Activated T-cell treated with anti-CD3 and anti-CD28 coated beads, Interleukin-2, amount 50 U/mL, for 4 hours (primary cell): ENCODE data around the gene UVRAG. TPM values are rescaled to one million over a fixed set of nuclear protein-coding genes. Genes with fewer than 3 reads are reported as not detected.

ENCODE experiments used
- ATAC-seq, 2 donors: fragments of 200-7000 bp; cut with Tn5 transposase; one replicate each; pipeline ENCODE4 v1.10.0; 2021
- DNase-seq: peaks from one replicate; pipeline ENCODE4 v3.0.0-alpha.2; 2020
- H3K27me3 Mint-ChIP-seq: one replicate; pipeline ENCODE4 v1.8.0; 2021; ENCODE audit warnings: low read depth, mixed read lengths
- H3K36me3 Mint-ChIP-seq: one replicate; pipeline ENCODE4 v1.8.0; 2022; ENCODE audit warnings: mixed read lengths; ENCODE audit not compliant: insufficient read depth
- H3K4me1 Mint-ChIP-seq: one replicate; pipeline ENCODE4 v1.8.0; 2021; ENCODE audit warnings: low read depth, mixed read lengths
- H3K4me3 Mint-ChIP-seq: one replicate; pipeline ENCODE4 v1.8.0; 2021; ENCODE audit warnings: mild to moderate bottlenecking, moderate library complexity, mixed read lengths
- H3K9me3 Mint-ChIP-seq: one replicate; pipeline ENCODE4 v1.8.0; 2021; ENCODE audit warnings: mixed read lengths
- total RNA-seq, 3 donors: library from RNA; stranded (reverse); gene quantifications; one replicate each; pipeline ENCODE4 v1.2.1, GENCODE V29; 2021

UVRAG gene
- total RNA-seq, 3 donors from 2014 or later = 14.4 to 15.8 (median 14.5) TPM

DNA sequence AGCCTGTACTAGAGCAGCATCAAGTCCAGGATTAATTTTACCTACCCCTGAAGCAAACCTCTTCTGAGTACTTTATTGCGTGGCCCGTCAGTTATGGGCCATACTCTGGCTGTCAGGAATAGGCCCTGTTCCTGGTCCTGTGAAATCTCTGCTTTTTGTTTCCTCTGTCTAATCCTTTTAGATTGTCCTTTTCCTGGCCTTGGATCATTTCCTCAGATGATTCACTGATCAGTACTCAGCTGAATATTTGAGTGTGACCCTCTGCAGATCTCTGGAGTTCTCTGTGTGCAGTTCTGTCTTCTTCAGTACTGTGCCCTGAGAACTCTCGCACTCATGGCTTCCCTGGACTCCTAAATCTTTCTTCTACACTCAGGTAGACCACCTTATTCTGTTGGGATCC lies 123.5 kb downstream of the UVRAG start:
- no peak for ATAC-seq
- Mint-ChIP-seq H3K27me3 (no peaks in the 10 kb centered on the region), H3K4me1 (peaks cover 4% of the 10 kb centered on the region), H3K9me3 (no peaks in the 10 kb centered on the region), H3K36me3 (peaks cover 5% of the 10 kb centered on the region), H3K4me3 (no peak overlapping the region)
- no peak for DNase-seq

DNA sequence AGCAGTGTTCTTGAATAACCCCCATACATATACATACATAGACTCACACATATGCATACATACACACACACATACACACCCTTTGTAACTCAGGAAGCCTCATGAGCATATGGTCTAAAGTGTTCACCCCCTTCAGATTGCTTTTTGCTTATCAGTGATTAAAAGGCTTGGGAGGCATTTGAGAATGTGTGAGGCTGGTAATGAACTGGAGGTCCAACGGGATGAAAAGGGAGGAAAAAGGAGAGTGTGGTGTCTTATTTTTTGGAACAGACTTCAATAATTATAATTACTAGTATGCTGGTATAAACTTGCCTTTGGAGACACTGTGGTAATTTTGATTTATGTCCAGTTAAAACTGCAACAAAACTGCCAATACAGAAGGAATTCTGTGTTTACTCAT lies 124.5 kb downstream of the UVRAG start:
- DNase-seq (no peak), ATAC-seq (no peak)
- H3K4me3 Mint-ChIP-seq = no peak overlapping the region
- peaks cover 7% of the 10 kb centered on the region for H3K4me1 Mint-ChIP-seq
- H3K36me3 Mint-ChIP-seq = peaks cover 1% of the 10 kb centered on the region
- no peaks in the 10 kb centered on the region for H3K9me3 Mint-ChIP-seq
- no peaks in the 10 kb centered on the region for H3K27me3 Mint-ChIP-seq

DNA sequence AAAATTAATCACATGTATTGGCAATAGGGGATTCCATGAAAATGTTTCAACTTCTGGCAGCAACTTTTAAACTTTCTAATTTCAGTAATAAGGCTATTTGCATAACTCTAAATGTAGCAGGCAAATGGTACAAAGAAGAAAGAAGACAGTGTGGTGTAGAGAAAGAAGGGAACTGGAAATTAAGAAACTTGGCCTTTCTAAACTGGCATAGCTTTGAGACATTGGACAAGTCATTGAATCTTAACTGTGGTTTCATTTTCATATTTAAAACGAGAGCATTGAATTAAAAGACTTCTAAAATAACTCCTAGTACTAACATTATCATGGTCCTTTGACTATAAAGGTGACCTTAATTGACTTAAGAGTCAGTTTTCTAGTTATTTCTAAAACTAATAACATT lies 125.0 kb downstream of the UVRAG start:
- no peaks in the 10 kb centered on the region for H3K9me3 Mint-ChIP-seq
- DNase-seq (no peak), ATAC-seq (no peak)
- peaks cover 7% of the 10 kb centered on the region for H3K4me1 Mint-ChIP-seq
- peaks cover 1% of the 10 kb centered on the region for H3K36me3 Mint-ChIP-seq
- no peak overlapping the region for H3K4me3 Mint-ChIP-seq
- no peaks in the 10 kb centered on the region for H3K27me3 Mint-ChIP-seq

DNA sequence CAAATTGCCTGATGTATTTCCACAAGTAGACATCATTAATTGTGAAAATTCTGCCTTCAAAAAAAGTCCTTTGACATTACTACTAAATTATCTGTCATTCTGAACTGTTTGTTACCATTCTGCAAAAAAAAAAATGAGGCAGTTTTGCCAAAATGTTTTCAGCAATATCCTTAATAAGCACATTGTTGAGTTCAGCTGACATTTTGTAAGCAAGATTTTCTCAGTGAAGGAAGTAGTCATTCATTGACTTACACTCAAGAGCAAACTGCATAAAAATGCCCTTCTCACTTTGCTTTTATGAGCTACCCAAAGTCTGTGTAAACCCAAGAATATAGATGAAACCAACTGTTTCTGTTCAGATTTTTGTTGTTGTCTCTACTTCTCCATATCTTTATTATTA lies 125.9 kb downstream of the UVRAG start:
- Mint-ChIP-seq H3K4me3 (no peak overlapping the region), H3K9me3 (no peaks in the 10 kb centered on the region), H3K36me3 (peaks cover 1% of the 10 kb centered on the region), H3K27me3 (no peaks in the 10 kb centered on the region), H3K4me1 (peaks cover 10% of the 10 kb centered on the region)
- no peak for ATAC-seq
- no peak for DNase-seq

DNA sequence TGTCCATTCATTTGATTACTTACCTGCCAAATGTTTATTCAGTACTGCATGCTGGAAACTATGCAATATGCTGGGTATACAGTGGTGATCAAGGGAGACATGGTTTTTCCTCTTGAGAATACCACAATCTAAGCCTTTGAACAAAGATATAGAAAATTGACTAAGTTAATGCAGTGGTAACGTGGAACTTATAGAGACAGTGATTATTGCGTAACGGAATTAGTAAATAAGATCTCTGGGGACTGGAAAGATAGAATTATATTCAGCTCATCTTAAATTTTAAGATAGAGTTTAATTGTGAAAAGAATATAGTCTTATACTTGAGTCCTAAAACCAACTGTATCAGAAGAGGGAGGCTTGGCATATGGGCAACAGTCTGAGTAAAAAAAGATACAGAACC lies 129.5 kb downstream of the UVRAG start:
- H3K4me1 Mint-ChIP-seq = peaks cover 19% of the 10 kb centered on the region
- peaks cover 1% of the 10 kb centered on the region for H3K36me3 Mint-ChIP-seq
- ATAC-seq = no peak
- no peaks in the 10 kb centered on the region for H3K27me3 Mint-ChIP-seq
- H3K4me3 Mint-ChIP-seq = no peak overlapping the region
- no peak for DNase-seq
- H3K9me3 Mint-ChIP-seq = no peaks in the 10 kb centered on the region

DNA sequence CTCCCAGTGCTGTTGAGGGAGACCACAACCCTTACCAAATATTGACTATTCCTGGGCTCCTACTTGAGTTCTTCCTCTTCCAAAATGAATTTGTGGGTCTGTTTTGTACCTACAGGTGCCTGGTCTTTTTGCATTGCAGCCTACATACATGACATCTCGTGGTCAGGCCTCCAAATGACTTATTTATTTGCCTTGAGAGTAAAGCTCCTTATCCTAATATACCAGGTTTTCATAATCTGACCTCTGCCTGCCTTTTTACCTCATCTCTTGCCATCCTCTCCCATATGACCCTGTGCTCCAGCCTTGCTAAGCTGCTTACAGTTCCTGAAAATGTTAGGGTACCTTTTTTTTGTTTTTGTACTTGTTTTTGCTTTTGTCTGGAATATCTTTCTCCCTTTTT lies 130.4 kb downstream of the UVRAG start:
- no peaks in the 10 kb centered on the region for H3K9me3 Mint-ChIP-seq
- H3K27me3 Mint-ChIP-seq = no peaks in the 10 kb centered on the region
- no peak for DNase-seq
- peaks cover 17% of the 10 kb centered on the region for H3K4me1 Mint-ChIP-seq
- no peak overlapping the region for H3K4me3 Mint-ChIP-seq
- no peak for ATAC-seq
- peaks cover 1% of the 10 kb centered on the region for H3K36me3 Mint-ChIP-seq

DNA sequence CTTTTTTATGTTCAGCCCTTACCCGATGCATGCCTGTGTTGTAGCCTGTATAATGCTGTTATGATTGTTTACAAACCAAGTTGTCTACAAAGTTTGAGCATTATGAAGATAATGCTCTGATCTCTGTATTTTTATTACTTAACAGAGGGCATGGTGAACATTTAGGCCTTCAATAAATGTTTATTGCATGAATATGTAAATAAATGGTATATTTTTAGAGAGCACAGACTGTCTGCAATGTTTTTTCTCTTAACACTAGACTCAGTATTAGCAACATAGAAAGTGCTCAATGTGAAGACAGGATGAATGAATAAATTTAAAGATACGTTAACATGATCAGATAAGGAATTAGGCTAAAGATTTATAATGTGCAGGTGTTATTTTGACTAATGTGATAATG lies 130.9 kb downstream of the UVRAG start:
- Mint-ChIP-seq H3K27me3 (no peaks in the 10 kb centered on the region), H3K4me3 (no peak overlapping the region), H3K36me3 (peaks cover 1% of the 10 kb centered on the region), H3K9me3 (no peaks in the 10 kb centered on the region), H3K4me1 (peaks cover 17% of the 10 kb centered on the region)
- ATAC-seq (no peak), DNase-seq (no peak)

DNA sequence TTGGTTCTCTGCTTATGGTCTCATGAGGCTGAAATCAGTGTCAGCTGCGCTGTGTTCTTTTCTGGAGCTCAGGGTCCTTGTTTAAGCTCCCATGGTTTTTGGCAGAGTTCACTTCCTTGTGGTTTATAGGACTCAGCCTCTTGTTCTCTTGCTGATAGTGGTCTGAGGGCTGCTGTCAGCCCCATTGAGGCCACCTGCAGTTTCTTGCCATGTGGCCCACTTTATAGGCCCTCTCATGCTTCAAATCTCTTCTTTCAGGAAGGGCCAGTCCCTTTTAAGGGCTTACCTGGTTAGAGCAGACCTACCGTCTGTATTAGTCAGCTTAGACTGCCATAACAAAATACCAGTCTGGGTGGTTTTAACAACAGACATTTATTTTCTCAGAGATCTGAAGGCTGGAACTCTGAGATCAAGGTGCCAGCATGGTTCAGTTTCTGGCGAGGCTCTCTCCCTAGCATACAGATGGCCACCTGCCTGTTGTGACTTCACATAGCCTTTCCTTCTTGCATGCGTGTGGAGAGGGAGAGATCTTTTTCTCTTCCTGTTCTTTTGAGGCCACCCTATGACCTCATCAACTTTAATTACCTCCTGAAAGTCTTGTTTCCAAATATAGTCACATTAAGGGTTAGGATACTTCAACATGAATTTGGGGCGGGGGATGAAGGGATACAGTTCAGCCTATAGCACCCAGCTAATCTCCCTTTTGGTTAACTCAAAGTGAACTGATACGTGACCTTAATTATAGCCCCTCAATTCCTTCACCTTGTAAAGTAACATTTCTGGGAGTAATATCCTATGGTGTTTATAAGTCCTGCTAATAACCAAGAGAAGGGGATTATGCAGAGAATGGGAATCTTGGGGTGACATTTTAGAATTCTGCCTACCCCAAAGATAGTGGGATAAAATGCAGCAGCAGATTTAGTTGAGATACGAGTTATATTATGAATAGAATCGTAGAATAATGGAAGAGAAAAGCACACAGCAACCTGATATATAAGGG lies 131.8 kb downstream of the UVRAG start:
- H3K9me3 Mint-ChIP-seq = no peaks in the 10 kb centered on the region
- H3K27me3 Mint-ChIP-seq = no peaks in the 10 kb centered on the region
- H3K4me1 Mint-ChIP-seq = peaks cover 16% of the 10 kb centered on the region
- peaks cover 1% of the 10 kb centered on the region for H3K36me3 Mint-ChIP-seq
- ATAC-seq (no peak), DNase-seq (no peak)
- no peak overlapping the region for H3K4me3 Mint-ChIP-seq

DNA sequence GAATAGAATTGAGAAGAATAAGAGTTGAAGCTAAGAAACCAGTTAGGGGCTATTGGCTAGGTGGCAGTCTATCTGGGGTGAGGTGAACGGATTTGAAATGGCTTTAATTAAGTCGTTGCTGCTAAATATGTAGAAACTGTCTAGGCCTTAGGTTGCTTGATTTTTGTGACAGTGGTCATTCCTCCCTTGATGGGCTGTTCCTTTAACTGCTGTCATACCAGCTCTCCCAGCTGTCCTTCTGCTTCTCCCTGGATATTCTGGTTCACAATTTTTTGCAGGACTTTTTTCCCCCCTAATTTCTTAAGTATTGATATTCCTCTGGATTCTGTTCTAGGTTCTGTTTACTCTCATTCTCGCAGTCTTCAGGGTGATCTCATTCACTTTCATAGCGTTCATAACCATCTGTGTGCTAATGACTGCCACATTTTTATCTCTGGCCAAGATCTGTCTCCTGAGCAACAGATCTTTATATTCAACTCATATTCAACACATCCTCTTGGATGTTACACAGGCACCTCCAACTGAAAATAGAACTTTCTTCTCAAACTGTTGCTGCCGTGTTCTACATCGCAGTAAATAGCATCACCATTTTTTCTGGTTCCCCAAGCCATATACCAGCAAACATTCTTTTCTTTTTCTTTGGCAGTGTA lies 134.1 kb downstream of the UVRAG start:
- peaks cover 5% of the 10 kb centered on the region for H3K36me3 Mint-ChIP-seq
- no peak overlapping the region for H3K4me3 Mint-ChIP-seq
- no peaks in the 10 kb centered on the region for H3K27me3 Mint-ChIP-seq
- ATAC-seq (no peak), DNase-seq (no peak)
- H3K9me3 Mint-ChIP-seq = no peaks in the 10 kb centered on the region
- peaks cover 13% of the 10 kb centered on the region for H3K4me1 Mint-ChIP-seq

DNA sequence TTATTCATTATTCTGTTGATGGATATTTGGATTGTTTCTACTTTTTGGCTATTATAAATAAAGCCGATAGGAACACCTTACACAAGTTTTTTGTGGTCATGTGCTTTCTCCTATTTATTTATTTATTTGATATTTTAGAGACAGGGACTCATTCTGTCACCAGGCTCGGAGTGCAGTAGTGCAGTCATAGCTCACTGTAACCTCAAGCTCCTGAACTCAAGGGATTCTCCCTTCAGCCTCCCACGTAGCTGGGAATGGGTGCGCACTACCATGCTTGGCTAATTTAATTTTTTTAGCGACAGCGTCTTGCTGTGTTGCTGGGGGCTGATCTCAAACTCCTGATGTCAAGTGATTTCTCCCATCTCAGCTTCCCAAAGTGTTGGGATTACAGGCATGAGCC lies 135.1 kb downstream of the UVRAG start:
- Mint-ChIP-seq H3K36me3 (peaks cover 8% of the 10 kb centered on the region), H3K27me3 (no peaks in the 10 kb centered on the region), H3K4me3 (no peak overlapping the region), H3K9me3 (no peaks in the 10 kb centered on the region), H3K4me1 (peaks cover 12% of the 10 kb centered on the region)
- DNase-seq (no peak), ATAC-seq (no peak)

DNA sequence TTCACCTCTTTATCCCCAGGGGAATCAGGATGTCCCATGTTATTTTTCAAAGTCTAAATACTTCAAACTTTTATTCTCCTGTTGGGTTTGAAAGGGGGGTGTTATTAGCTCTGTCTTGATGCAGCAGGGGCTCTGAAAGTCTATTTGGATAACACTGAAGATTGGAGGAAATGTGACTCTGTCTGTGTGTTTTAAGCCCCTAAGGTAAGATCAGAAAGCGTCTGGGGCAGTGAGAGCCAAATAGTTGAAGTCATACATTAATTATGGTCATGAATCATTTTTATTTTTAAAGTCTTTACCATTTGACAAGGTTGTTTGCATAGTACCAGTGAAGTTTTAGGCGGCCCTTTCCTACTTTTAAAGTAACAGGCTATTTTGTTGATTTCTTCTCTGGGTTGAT lies 139.0 kb downstream of the UVRAG start:
- Mint-ChIP-seq H3K4me3 (no peak overlapping the region), H3K27me3 (no peaks in the 10 kb centered on the region), H3K9me3 (no peaks in the 10 kb centered on the region), H3K36me3 (peaks cover 14% of the 10 kb centered on the region), H3K4me1 (no peaks in the 10 kb centered on the region)
- DNase-seq = no peak
- no peak for ATAC-seq

DNA sequence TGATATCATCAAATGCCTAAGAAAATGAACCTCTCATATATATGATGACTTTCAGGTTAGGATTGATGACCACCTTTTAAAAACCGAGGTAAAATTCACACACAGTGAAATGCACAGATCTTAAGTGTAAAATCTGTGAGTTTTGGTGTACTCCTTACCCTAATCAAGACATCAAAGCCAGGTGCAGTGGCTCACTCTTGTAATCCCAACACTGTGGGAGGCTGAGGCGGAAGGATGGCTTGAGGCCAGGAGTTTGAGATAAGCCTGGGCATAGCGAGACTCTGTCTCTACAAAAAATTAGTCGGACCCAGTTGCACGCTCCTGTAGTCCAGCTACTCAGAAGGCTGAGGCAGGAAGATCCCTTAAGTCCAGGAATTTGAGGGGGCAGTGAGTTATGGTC lies 140.4 kb downstream of the UVRAG start:
- peaks cover 14% of the 10 kb centered on the region for H3K36me3 Mint-ChIP-seq
- no peaks in the 10 kb centered on the region for H3K27me3 Mint-ChIP-seq
- ATAC-seq (no peak), DNase-seq (no peak)
- H3K4me3 Mint-ChIP-seq = no peak overlapping the region
- H3K9me3 Mint-ChIP-seq = no peaks in the 10 kb centered on the region
- H3K4me1 Mint-ChIP-seq = peaks cover 2% of the 10 kb centered on the region

DNA sequence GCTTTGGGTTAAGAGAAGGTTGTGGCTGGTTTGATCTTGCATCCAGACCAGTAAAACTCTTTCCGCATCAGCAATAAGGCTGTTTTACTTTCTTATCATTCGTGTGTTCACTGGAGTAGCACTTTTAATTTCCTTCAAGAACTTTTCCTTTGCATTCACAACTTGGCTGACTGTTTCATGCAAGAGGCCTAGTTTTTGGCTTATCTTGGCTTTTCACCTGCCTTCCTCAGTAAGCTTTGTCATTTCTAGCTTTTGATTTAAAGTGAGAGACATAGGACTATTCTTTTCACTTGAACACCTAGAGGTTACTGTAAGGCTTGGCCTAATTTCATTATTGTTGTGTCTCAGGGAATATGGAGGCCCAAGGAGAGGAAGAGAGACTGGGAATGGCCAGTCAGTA lies 144.5 kb downstream of the UVRAG start:
- DNase-seq (no peak), ATAC-seq (no peak)
- Mint-ChIP-seq H3K4me3 (no peak overlapping the region), H3K27me3 (no peaks in the 10 kb centered on the region), H3K9me3 (no peaks in the 10 kb centered on the region), H3K36me3 (peaks cover 20% of the 10 kb centered on the region), H3K4me1 (peaks cover 2% of the 10 kb centered on the region)

DNA sequence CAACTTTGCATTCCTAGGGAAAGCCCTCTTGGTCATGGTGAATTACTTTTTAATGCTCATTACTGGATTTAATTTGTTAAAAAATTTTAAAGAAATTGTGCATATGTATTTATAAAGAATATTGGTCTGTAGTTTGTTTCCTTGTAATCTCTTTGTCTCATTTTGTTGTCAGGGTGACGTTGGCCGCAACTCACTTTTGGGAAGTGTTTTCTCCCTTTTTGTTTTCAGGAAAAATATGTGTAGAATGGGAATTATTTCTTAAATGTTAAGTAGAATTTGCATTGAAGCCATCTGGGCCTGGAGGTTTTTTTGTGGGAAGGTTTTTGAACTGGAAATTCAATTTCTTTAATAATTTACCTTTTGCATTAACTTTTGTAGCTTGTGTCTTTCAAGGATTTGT lies 149.1 kb downstream of the UVRAG start:
- Mint-ChIP-seq H3K9me3 (no peaks in the 10 kb centered on the region), H3K4me1 (peaks cover 10% of the 10 kb centered on the region), H3K27me3 (no peaks in the 10 kb centered on the region), H3K4me3 (no peak overlapping the region), H3K36me3 (peaks cover 18% of the 10 kb centered on the region)
- ATAC-seq (no peak), DNase-seq (no peak)
